Transverse colon (tissue), 4 donors: Measurements from ENCODE around the gene KLHL22. TPM values are rescaled to one million over a fixed set of nuclear protein-coding genes. Genes with fewer than 3 reads are reported as not detected.

Experiments used
- DNase-seq: peaks from one replicate; pipeline ENCODE4 v3.0.0-alpha.2; 2019
- H3K27ac ChIP-seq, 4 donors: fragments of 200-600 bp; sonication (generic); 2 replicates each; pipeline ENCODE4 v1.5.1; 2016 to 2018; ENCODE audit warnings: inconsistent platforms in 4 of 4
- H3K27me3 ChIP-seq: fragments of 200-600 bp; sonication (generic); 2 replicates; pipeline ENCODE4 v1.5.1; 2017; ENCODE audit warnings: inconsistent platforms
- H3K36me3 ChIP-seq, 4 donors: fragments of 200-600 bp; sonication (generic); 2 replicates each; pipeline ENCODE4 v1.5.1; 2017 to 2019; ENCODE audit warnings: inconsistent platforms in 4 of 4
- H3K4me1 ChIP-seq, 4 donors: fragments of 200-600 bp; sonication (generic); 2 replicates each; pipeline ENCODE4 v1.5.1; 2017 to 2020; ENCODE audit warnings: inconsistent platforms in 4 of 4
- H3K4me3 ChIP-seq, 4 donors: fragments of 200-600 bp; sonication (generic); 1 replicate in 1 of 4; 2 replicates in 3 of 4; pipeline versions ENCODE4 v1.5.1 to v1.6.1; 2017 to 2019; ENCODE audit warnings: inconsistent platforms in 4 of 4
- H3K9me3 ChIP-seq, 2 donors: fragments of 200-600 bp; sonication (generic); 2 replicates each; pipeline ENCODE4 v1.5.1; 2017 to 2019; ENCODE audit warnings: inconsistent platforms in 2 of 2
- EP300 ChIP-seq: sonication (generic); formaldehyde crosslinking; IDR thresholded peaks from one replicate; pipeline ENCODE4 v1.6.1; 2017; ENCODE audit warnings: antibody characterized with exemption, low read depth
- POLR2A ChIP-seq: fragments of 450-650 bp; IDR thresholded peaks from one replicate; pipeline ENCODE4 v1.6.1; 2016; ENCODE audit warnings: antibody characterized with exemption, mild to moderate bottlenecking, moderate library complexity
- POLR2AphosphoS5 ChIP-seq, 3 donors: sonication (generic); formaldehyde crosslinking; IDR thresholded peaks; one replicate each; pipeline ENCODE4 v1.6.1; 2016; ENCODE audit warnings: antibody characterized with exemption in 3 of 3
- WGBS, 2 donors: methylation state at CpG; one replicate each; pipeline ENCODE4 v1.1.5; 2018; ENCODE audit warnings: low coverage in 1 of 2; 5-methylcytosine and 5-hydroxymethylcytosine counted together
- in situ Hi-C, 4 donors: fragments of 200-750 bp; cut with MboI; loops; one replicate each; pipeline versions ENCODE4 v1.15.0 to v1.15.1; 2017; ENCODE audit warnings: low sequenced_read_pairs in 3 of 4, low pct_ligation_motif_present in 1 of 4, low pct_unique_long_range_greater_than_20kb in 1 of 4
- intact Hi-C: fragments of 100-400 bp; cut with DNase I; formaldehyde crosslinking; loops from one replicate; pipeline ENCODE4 v1.15.1; 2023; ENCODE audit warnings: low total_unique reads
- total RNA-seq, 4 donors: library from RNA; depleted of rRNA; stranded (reverse); fragments of >200 nt; gene quantifications; one replicate each; pipeline ENCODE4 v1.1.0, GENCODE V29; 2016
- TF ChIP-seq, protein P1 (sequence below), 5 experiments: fragments of 200-600 bp in 3 of 5; fragments of 450-650 bp in 2 of 5; sonication (generic) in 3 of 5; IDR thresholded peaks; 1 replicate in 2 of 5; 2 replicates in 3 of 5; pipeline ENCODE4 v1.5.1; 2016 to 2017; ENCODE audit warnings: antibody characterized with exemption in 5 of 5, inconsistent platforms in 3 of 5, mild to moderate bottlenecking in 2 of 5, moderate library complexity in 1 of 5

Gene KLHL22
- total RNA-seq, 4 donors from 2014 or later = 12.7 to 75.9 (median 16.9) TPM

- TF ChIP-seq POLR2AphosphoS5 (IDR thresholded peaks at IDR 0.05) (no peak), EP300 (no peak), POLR2A (no peak)
- TF ChIP-seq, protein P1, sequence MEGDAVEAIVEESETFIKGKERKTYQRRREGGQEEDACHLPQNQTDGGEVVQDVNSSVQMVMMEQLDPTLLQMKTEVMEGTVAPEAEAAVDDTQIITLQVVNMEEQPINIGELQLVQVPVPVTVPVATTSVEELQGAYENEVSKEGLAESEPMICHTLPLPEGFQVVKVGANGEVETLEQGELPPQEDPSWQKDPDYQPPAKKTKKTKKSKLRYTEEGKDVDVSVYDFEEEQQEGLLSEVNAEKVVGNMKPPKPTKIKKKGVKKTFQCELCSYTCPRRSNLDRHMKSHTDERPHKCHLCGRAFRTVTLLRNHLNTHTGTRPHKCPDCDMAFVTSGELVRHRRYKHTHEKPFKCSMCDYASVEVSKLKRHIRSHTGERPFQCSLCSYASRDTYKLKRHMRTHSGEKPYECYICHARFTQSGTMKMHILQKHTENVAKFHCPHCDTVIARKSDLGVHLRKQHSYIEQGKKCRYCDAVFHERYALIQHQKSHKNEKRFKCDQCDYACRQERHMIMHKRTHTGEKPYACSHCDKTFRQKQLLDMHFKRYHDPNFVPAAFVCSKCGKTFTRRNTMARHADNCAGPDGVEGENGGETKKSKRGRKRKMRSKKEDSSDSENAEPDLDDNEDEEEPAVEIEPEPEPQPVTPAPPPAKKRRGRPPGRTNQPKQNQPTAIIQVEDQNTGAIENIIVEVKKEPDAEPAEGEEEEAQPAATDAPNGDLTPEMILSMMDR (IDR thresholded peaks at IDR 0.05) = no peak
- Histone ChIP-seq H3K27me3 (no peaks in the 10 kb centered on the region), H3K4me1 (peaks cover 32 to 59% (median 43%) of the 10 kb centered on the region in 4 donors), H3K9me3 (no peaks in the 10 kb centered on the region), H3K36me3 (no peaks in the 10 kb centered on the region), H3K27ac (peak overlapping the region; percentile 94 to 100 (median 97)), H3K4me3 (no peak overlapping the region)
- intact Hi-C loops (no loop called here), in situ Hi-C loops (no loop called here)
- 51 to 69% methylated on average over 8 to 10 of the region's 10 CpGs for WGBS, 2 donors
- DNase-seq = no peak
These were observed 15.4 kb upstream of the KLHL22 start for GRCh38 chr22:20510811-20511577.

DNA sequence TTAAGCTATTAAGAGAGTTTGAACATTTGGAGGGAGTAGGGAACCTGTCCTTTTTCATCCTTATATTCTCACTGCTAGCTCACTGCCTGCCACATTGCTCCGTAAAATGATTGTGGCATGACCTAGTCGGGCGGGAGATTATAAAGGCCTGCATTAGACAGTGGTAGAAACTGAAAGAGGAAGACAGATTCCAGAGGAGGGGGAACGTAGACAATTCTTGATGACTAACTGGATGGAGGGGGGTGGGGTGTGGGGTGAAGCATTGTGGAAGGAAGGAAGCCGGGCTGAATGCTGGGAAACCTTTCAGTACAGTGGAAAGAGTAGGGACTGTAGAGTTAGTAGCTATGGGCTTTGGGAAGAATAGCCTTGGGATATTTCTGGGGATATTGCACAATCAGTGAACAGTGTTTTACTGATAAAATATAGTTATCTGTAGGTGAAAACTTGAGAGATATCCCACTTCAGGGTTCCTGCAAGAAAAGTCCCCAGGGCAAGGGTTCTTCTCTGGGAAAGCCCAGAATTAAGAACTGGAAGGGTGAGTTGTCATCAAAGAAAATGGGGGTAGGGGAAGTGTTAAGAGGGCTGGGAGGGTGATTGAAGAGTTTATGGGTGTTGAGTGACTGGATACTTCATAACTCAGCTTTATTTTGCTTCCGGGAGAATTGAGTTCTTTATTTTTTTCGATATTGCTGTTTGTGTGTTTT is 13.9 kb upstream of the KLHL22 start:
- 24 to 29% methylated on average over 6 to 7 of the region's 7 CpGs for WGBS, 2 donors

DNA sequence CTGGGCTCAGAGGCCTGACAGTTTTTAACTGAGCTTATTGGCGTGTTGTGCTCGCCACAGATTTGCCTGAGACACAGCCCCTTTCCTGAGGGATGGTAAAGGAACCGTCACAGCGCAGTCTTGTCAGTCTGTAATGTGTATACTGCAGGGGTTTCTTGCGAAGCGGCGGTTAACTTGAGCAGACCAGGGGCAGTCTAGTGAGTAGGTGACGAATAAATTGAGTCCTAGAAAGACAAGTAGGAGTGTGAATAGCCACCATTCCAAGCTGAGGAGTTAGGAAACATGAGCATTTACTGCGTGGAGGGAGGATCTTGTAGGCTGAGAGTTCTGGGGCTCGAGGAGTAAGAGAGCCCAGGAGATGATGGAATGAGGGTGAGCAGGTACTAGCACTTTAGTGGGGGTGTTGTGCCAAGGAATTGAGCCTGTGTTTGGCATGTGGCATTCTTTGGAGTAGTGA is 13.2 kb upstream of the KLHL22 start:
- DNase-seq = no peak
- WGBS, 2 donors = 8 to 25% methylated on average over 2 to 10 of the region's 10 CpGs
- Histone ChIP-seq H3K27ac (peak overlapping the region; percentile 94 to 100 (median 97)), H3K36me3 (no peaks in the 10 kb centered on the region), H3K27me3 (no peaks in the 10 kb centered on the region), H3K4me3 (peak overlapping the region in 3 of 4 donors; percentile 63 to 90 (median 71)), H3K4me1 (peaks cover 27 to 56% (median 45%) of the 10 kb centered on the region in 4 donors), H3K9me3 (no peaks in the 10 kb centered on the region)
- in situ Hi-C loops = no loop called here
- intact Hi-C loops = no loop called here
- TF ChIP-seq POLR2A = no peak
- no peak for TF ChIP-seq POLR2AphosphoS5 (IDR thresholded peaks at IDR 0.05)
- TF ChIP-seq, protein P1 (IDR thresholded peaks at IDR 0.05) = no peak
- TF ChIP-seq EP300 = no peak

More for the DNA sequence above, 13.9 kb upstream of the KLHL22 start:
- Histone ChIP-seq H3K27me3 (no peaks in the 10 kb centered on the region), H3K36me3 (no peaks in the 10 kb centered on the region), H3K4me1 (peaks cover 33 to 55% (median 40%) of the 10 kb centered on the region in 4 donors), H3K4me3 (peak overlapping the region in 3 of 4 donors; percentile 63 to 90 (median 71)), H3K27ac (peak overlapping the region; percentile 94 to 100 (median 97)), H3K9me3 (no peaks in the 10 kb centered on the region)
- TF ChIP-seq POLR2A = peak; percentile 84
- TF ChIP-seq EP300 = no peak
- TF ChIP-seq, protein P1 (IDR thresholded peaks at IDR 0.05) = no peak
- peak; percentile 81 to 91 (median 89) for TF ChIP-seq POLR2AphosphoS5 (IDR thresholded peaks at IDR 0.05)
- peak; percentile 79 for DNase-seq
- intact Hi-C loops (no loop called here), in situ Hi-C loops (no loop called here)
